K562 (cell line): ENCODE data around the gene N4BP3.

ENCODE experiments used
- ARNT ChIP-seq, 2 experiments: fragments of 450-650 bp; IDR thresholded peaks; 2 replicates each; pipeline ENCODE4 v1.6.1; 2016; ENCODE audit warnings: mild to moderate bottlenecking in 1 of 2
- ETV5 ChIP-seq: sonication (generic); formaldehyde crosslinking; IDR thresholded peaks from 2 replicates; pipeline ENCODE4 v1.4.0; 2020; ENCODE audit warnings: low read depth, mild to moderate bottlenecking, missing genetic modification reagents
- EZH2 ChIP-seq: IDR thresholded peaks from 2 replicates; pipeline ENCODE4 v1.6.1; 2012; ENCODE audit warnings: low read depth, mild to moderate bottlenecking, inconsistent platforms, low read length, borderline replicate concordance
- MCM2 ChIP-seq: fragments of 450-650 bp; IDR thresholded peaks from 2 replicates; pipeline ENCODE4 v1.6.1; 2017; ENCODE audit warnings: low read depth, mild to moderate bottlenecking
- NFE2L1 ChIP-seq: fragments of 450-650 bp; IDR thresholded peaks from 2 replicates; pipeline ENCODE4 v1.6.1; 2016; ENCODE audit warnings: missing genetic modification characterization, low read depth, mild to moderate bottlenecking, missing compliant biosample characterization, moderate library complexity, borderline replicate concordance
- PCBP1 ChIP-seq: fragments of 200-400 bp; formaldehyde crosslinking; IDR thresholded peaks from 2 replicates; pipeline ENCODE4 v1.6.1; 2018; ENCODE audit warnings: mild to moderate bottlenecking, low read depth, low read length; ENCODE audit not compliant: poor library complexity, severe bottlenecking
- ZNF184 ChIP-seq: sonication (generic); formaldehyde crosslinking; IDR thresholded peaks from 2 replicates; pipeline ENCODE4 v1.5.0; 2020; ENCODE audit warnings: missing genetic modification reagents
- TF ChIP-seq, protein P1 (sequence below), 3 experiments: IDR thresholded peaks in 2 of 3; conservative IDR thresholded peaks in 1 of 3; 2 replicates each; pipeline ENCODE4 v1.5.1; 2011 to 2012; ENCODE audit warnings: low read length in 3 of 3, mild to moderate bottlenecking in 3 of 3, control low read depth in 2 of 3, improper control_type of control experiment in 1 of 3, inconsistent platforms in 1 of 3, low read depth in 1 of 3, mixed read lengths in 1 of 3, moderate library complexity in 1 of 3; ENCODE audit not compliant: insufficient read depth in 2 of 3

DNA sequence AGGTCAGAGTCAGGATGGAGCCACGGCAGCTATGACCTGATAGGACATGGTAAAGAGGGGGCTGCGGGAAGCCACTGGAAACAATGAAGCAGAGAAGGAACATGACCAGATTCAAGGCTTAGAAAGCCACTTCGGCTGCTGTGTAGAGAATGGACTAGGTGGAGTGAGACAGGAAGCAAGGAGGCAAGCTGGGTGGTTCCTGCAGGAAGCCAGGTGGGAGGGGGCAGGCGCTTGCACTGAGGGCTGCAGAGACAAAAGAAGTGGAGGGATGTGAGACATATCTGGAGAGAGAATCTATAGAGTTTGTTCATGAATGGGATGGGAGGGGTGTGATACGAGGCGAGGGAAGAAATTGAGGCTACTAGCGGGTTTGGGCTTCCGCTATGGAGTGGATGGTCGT lies 19.0 kb upstream of the N4BP3 start:
- TF ChIP-seq ARNT (IDR thresholded peaks at IDR 0.05) (no peak), NFE2L1 (tag) (no peak), MCM2 (no peak), EZH2 (no peak), ZNF184 (CRISPR knock-in tag) (no peak), ETV5 (no peak), PCBP1 (no peak)
- TF ChIP-seq, protein P1, sequence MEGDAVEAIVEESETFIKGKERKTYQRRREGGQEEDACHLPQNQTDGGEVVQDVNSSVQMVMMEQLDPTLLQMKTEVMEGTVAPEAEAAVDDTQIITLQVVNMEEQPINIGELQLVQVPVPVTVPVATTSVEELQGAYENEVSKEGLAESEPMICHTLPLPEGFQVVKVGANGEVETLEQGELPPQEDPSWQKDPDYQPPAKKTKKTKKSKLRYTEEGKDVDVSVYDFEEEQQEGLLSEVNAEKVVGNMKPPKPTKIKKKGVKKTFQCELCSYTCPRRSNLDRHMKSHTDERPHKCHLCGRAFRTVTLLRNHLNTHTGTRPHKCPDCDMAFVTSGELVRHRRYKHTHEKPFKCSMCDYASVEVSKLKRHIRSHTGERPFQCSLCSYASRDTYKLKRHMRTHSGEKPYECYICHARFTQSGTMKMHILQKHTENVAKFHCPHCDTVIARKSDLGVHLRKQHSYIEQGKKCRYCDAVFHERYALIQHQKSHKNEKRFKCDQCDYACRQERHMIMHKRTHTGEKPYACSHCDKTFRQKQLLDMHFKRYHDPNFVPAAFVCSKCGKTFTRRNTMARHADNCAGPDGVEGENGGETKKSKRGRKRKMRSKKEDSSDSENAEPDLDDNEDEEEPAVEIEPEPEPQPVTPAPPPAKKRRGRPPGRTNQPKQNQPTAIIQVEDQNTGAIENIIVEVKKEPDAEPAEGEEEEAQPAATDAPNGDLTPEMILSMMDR (IDR thresholded peaks at IDR 0.05 in 2 of 3, conservative IDR thresholded peaks at IDR 0.05 in 1 of 3; ENCODE audit: insufficient read depth in 2 of 3, low read depth in 1 of 3, low read length in 3 of 3): no peak
